Activated CD8-positive, alpha-beta memory T cell treated with anti-CD3 and anti-CD28 coated beads for 48 hours (primary cell): Measurements from ENCODE around the gene ZFYVE16.
"Not testable (repeated sequence)": the region's sequence is repeated elsewhere in the genome, so short reads cannot be mapped to it uniquely, and the experiment has no call there.

Experiments used
- DNase-seq, 3 experiments: peaks; one replicate each; pipeline ENCODE4 v3.0.0-alpha.2; 2020; ENCODE audit warnings: low read depth in 2 of 3, low spot score in 2 of 3

ZFYVE16 gene

GRCh38 chr5:80407735-80408483 is at the start of gene ZFYVE16:
TSS of gene ZFYVE16 (plus strand) at chr5:80408064. CDS start at chr5:80434148, 26,084 bp downstream.
- peak; percentile 89 to 94 (median 89) for DNase-seq

DNA sequence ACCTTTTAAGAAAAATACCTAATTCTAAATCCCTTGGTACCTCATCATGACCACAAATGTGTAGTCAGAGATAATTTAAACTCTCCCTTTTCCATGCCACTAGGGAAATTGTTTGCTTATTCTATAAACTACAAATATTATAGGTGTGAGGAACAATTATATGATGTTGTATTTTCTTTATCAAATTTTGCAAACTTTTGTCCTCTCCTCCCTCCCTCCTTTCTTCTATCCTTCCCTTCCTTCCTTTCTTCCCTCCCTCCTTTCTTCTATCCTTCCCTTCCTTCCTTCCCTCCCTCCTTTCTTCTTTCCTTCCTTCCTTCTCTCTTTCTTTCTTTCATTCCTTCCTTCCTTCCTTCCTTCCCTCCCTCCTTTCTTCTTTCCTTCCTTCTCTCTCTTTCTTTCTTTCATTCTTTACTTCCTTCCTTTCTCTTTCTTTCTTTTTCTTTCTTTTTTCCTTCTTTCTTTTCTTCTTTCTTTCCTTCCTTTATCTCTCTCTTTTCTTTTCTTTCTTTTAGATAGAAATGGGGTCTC is 46.9 kb upstream of the ZFYVE16 start:
- no peak for DNase-seq

- no peak for DNase-seq
Measured at GRCh38 chr5:80364892-80365291, 43.0 kb upstream of the ZFYVE16 start.

- DNase-seq = no peak
Measured at GRCh38 chr5:80368661-80369480, 39.0 kb upstream of the ZFYVE16 start.

GRCh38 chr5:80369521-80369920 is 38.3 kb upstream of the ZFYVE16 start:
- DNase-seq = no peak

DNA sequence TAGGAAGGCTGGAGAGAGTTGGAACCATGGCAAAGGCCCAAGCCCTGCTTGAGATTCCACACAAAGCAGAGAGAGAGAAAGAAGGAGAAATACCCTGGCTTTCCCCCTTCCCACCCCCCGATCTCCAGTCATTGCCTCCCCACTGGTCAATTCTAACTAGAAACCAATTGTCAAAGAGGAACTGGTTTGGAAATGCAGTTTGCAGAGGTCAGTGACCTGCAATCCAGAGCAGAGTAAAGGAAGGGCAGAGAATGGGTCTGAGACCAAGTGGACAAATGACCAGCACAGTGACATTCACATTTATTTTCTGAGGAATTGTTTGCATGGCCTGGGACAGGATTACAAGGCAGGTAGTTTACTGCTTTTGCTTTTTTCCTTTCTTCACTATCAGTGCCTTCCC is 37.5 kb upstream of the ZFYVE16 start:
- DNase-seq = no peak

DNA sequence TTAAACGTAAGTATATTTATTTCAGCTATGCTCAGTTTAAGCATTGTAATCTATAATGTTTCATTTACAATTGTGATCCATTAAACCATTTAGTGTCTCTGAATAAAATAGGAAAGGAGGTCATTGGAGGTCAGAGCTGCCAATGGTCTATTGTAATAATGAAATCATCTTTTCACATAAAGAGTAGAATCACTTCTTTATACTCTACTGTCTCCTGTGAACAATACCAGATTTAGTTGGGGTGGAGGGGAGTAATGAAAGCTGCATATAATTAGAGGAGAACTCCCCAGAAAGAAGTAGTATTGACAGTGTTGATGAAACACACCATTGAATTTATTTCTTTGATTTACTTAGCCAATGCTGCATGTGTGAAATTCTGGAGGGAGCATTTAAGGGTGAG is 35.1 kb upstream of the ZFYVE16 start:
- DNase-seq = no peak

DNA sequence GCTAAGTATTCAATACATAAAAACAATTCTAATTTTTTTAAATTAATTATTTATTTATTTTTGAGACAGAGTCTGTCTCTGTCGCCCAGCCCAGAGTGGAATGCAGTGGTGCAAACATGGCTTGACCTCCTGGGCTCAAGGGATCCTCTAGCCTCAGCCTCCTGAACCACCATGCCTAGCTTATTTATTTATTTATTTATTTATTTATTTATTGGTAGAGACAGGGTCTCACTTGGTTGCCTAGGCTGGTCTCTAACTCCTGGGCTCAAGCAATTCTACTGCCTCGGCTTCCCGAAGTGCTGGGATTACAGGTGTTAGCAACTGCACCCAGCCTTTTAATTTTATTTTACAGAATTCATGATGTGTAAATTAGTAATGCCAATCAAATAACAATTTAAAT is 33.7 kb upstream of the ZFYVE16 start:
- DNase-seq = no peak

DNA sequence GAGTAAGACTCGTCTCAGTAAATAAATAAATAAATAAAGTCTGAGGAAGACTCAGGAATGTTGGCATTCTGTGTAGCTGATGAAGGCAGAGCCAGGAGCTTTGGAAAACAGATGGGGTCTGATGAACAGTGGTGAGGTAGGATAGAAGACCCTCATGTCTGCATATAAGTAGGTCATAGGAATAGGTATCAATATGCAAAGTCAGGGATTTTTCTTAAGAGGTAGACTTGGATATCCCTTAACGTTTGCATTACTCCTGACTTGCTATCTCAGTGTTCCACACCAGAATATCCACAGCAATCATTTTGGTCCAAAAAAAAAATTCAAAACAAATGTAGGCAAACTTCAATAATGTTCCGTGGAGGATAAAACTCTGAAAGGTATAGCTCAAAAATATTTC is 31.3 kb upstream of the ZFYVE16 start:
- no peak for DNase-seq

- DNase-seq = no peak
Measured at GRCh38 chr5:80382488-80382887, 25.4 kb upstream of the ZFYVE16 start.

DNA sequence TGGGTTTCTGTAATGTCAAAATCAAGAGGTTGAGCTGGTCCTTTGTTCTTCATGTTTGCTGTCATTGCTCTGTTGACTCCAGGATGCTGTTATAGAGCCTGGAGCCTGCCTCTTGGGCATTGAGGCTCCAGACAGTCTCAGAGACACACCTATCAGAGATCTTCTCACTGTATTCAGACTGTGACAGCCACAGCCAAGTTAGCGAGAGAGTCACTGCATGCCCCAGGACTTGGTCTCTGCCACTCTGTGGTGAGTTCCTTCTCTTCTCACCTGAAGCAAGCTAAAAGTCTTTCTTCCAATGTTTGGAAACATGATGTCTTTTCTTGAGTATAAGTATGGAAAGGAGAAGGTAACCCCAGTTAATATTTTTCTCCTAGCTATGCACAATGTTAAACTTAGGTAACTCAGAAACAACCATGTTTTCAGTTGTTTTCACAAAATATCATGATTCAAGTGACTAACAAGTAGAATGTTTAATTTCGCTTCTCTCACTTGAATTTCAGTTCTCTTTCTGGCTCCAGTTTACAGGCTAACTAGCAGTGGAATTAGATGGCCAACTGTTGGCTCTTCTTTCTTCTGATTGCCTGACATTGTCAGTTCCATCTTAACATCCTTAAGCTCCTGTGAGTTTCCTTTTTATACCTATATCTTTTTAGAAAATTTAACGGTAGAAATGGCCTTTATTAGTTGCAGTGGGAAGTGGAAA is 20.6 kb upstream of the ZFYVE16 start:
- DNase-seq = no peak

DNA sequence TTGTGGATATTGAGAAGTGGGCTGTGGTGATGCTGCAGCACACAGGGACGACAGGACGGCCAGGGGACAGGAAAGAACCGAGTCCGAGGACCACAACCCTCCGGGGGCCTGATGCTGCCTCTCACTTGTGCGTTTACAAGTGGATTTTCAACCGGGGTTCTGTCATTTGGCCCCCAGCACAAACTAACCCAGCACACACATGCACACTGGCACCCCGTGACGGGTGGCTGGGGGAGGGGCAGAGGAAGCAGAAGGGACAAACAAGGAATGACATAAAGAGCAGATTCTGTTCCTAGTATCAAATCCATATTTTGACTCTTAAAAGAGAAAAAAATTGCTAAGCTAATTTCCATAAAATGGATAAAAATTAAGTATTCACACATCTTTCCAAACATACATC is 18.3 kb upstream of the ZFYVE16 start:
- no peak for DNase-seq

DNA sequence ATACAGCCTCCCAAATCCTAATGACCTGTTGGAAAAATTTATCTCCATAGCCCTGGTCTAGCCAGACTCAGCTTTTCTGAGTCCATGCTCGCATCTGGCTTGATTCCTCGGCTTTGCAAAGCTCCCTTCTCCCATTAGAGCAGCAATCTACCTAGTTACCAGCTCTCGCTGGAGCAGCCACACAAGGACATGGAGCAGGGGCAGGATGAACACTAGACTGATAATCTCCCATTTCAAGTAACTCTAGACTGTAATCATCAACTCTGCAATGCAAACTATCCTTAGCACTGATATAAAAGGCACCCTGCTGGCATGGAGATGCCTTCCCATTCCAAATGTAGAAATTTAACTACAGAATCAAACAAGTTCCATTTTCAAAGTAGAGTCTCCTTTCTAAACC is 17.5 kb upstream of the ZFYVE16 start:
- DNase-seq = not testable (repeated sequence)

GRCh38 chr5:80391267-80391666 is 16.6 kb upstream of the ZFYVE16 start:
- not testable (repeated sequence) for DNase-seq

DNA sequence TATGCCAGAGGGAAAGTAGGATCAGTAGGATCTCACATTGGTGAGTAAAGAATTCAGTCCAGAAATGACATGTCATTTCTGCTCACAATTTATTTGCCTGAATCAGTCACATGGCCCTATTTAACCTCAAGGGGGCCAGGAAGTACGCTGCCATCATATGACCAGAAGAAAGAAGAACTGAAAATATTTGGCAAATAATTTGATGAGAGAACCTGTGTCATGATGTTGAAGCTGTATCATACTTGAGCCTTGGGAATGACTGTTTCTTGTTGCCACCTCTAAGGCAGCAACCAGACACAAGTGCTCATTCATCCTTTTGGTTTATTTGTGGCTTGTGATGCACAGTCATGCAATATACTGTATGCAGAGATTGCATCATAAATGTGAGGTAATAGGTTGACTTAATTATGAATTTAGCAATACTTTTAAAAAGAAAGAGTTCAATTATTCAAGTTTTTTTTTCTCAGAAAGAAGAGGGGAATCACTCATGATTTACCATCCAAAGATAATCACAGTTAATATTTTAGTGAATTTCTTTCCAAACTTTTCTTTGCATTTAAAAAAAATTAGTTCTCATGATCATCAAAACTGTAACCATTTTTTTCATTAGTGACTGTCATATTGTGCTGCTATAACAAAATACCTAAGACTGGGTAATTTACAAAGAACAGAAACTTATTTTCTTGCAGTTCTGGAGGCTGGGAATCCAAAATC is 8.2 kb upstream of the ZFYVE16 start:
- no peak for DNase-seq

- DNase-seq = not testable (repeated sequence)
Measured at GRCh38 chr5:80400368-80400767, 7.5 kb upstream of the ZFYVE16 start.

- DNase-seq = no peak
Measured at GRCh38 chr5:80403782-80404181, 4.1 kb upstream of the ZFYVE16 start.

GRCh38 chr5:80406980-80407734 is 707 bp upstream of the ZFYVE16 start:
- DNase-seq = no peak

GRCh38 chr5:80408484-80409366 is 861 bp downstream of the ZFYVE16 start:
- DNase-seq = no peak
